Measurements from ENCODE around the gene RNF220.

RNF220 gene

GRCh38 chr1:44405031-44405797 lies at the start of gene RNF220:
RNF220 (plus strand) TSS chr1:44405255.
- H3K4me3 ChIP-seq (ENCODE audit: low read length): peak within 1 kb of the TSS; percentile 50
- TF ChIP-seq CTCF (conservative IDR thresholded peaks at IDR 0.05; ENCODE audit: low read length): no peak
- DNase-seq (ENCODE audit: low read depth): peak; percentile 68

- DNase-seq (ENCODE audit: low read depth): no peak
- H3K4me3 ChIP-seq (ENCODE audit: low read length): peak overlapping the region; percentile 36
- TF ChIP-seq CTCF (conservative IDR thresholded peaks at IDR 0.05; ENCODE audit: low read length): no peak
These were observed 49.3 kb upstream of the RNF220 start for GRCh38 chr1:44355582-44356305.

- no peak for TF ChIP-seq CTCF (conservative IDR thresholded peaks at IDR 0.05; ENCODE audit: low read length)
- DNase-seq (ENCODE audit: low read depth): no peak
- H3K4me3 ChIP-seq (ENCODE audit: low read length): no peak overlapping the region
These were observed 47.3 kb upstream of the RNF220 start for GRCh38 chr1:44357710-44358109.

GRCh38 chr1:44359234-44359935 lies 45.7 kb upstream of the RNF220 start:
- no peak for TF ChIP-seq CTCF (conservative IDR thresholded peaks at IDR 0.05; ENCODE audit: low read length)
- no peak overlapping the region for H3K4me3 ChIP-seq (ENCODE audit: low read length)
- DNase-seq (ENCODE audit: low read depth): no peak

GRCh38 chr1:44361478-44361877 lies 43.6 kb upstream of the RNF220 start:
- DNase-seq (ENCODE audit: low read depth): no peak
- peak; percentile 19; the same call in 1 of the 2 replicates for TF ChIP-seq CTCF (conservative IDR thresholded peaks at IDR 0.05; ENCODE audit: low read length)
- H3K4me3 ChIP-seq (ENCODE audit: low read length): no peak overlapping the region

- no peak for DNase-seq (ENCODE audit: low read depth)
- TF ChIP-seq CTCF (conservative IDR thresholded peaks at IDR 0.05; ENCODE audit: low read length): no peak
- no peak overlapping the region for H3K4me3 ChIP-seq (ENCODE audit: low read length)
These were observed 38.6 kb upstream of the RNF220 start for GRCh38 chr1:44366371-44366975.
